Esophagus squamous epithelium (tissue), 4 donors: ENCODE results near the gene CCL18.

Experiments used
- POLR2A ChIP-seq, 4 donors: fragments of 450-650 bp; IDR thresholded peaks; one replicate each; pipeline ENCODE4 v1.6.1; 2017; ENCODE audit warnings: antibody characterized with exemption in 4 of 4, mild to moderate bottlenecking in 4 of 4, moderate library complexity in 3 of 4
- TF ChIP-seq, protein P1 (sequence below), 6 experiments: fragments of 450-650 bp in 4 of 6; fragments of 200-600 bp in 2 of 6; sonication (generic) in 2 of 6; IDR thresholded peaks; one replicate each; pipeline ENCODE4 v1.5.1; 2016 to 2019; ENCODE audit warnings: antibody characterized with exemption in 6 of 6, mild to moderate bottlenecking in 4 of 6, moderate library complexity in 4 of 6

DNA sequence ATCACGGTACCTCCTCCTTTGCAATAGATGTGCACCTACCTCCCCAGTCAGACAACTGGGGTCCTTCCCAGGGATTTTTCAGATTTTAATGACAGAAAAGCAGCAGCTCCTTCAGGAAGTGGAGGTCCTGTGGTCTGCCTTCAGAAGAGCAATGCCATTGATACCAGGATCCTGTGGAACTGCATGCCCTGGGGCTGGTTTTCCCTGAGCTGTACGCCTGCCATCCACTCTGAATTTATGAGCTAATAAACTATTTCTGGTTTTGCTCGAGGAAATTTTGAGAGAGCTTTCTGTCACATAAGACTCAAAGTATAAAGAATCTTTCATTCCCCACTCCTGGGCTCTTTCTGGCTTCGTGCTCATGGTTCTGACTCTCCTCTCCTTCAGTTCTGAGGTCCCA lies 36.3 kb upstream of the CCL18 start:
- TF ChIP-seq POLR2A (IDR thresholded peaks at IDR 0.05), result no peak
- TF ChIP-seq, protein P1, sequence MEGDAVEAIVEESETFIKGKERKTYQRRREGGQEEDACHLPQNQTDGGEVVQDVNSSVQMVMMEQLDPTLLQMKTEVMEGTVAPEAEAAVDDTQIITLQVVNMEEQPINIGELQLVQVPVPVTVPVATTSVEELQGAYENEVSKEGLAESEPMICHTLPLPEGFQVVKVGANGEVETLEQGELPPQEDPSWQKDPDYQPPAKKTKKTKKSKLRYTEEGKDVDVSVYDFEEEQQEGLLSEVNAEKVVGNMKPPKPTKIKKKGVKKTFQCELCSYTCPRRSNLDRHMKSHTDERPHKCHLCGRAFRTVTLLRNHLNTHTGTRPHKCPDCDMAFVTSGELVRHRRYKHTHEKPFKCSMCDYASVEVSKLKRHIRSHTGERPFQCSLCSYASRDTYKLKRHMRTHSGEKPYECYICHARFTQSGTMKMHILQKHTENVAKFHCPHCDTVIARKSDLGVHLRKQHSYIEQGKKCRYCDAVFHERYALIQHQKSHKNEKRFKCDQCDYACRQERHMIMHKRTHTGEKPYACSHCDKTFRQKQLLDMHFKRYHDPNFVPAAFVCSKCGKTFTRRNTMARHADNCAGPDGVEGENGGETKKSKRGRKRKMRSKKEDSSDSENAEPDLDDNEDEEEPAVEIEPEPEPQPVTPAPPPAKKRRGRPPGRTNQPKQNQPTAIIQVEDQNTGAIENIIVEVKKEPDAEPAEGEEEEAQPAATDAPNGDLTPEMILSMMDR (IDR thresholded peaks at IDR 0.05), result no peak
